Endothelial cell of umbilical vein (primary cell): ENCODE measurements around the gene PRMT1. TPM values are rescaled to one million over a fixed set of nuclear protein-coding genes. Genes with fewer than 3 reads are reported as not detected.

Source experiments
- BruUV-seq: library from RNA; stranded (reverse); fragments of 400-500 nt; replicated peaks from 2 replicates; lab custom pipeline; 2021; lab: Mats Ljungman, UMichigan
- CTCF ChIA-PET: fragments of 300-600, 350-600 bp; sonication (Branson Sonifier 250); formaldehyde crosslinking; loops from one replicate; lab custom pipeline; 2021; ENCODE audit warnings: antibody characterized with exemption, inconsistent platforms; lab: Charles Lee
- POLR2A ChIA-PET: fragments of 300-600, 350-600 bp; sonication (Branson Sonifier 250); formaldehyde crosslinking; loops from one replicate; lab custom pipeline; 2021; ENCODE audit warnings: antibody characterized with exemption, inconsistent platforms; lab: Charles Lee
- DNase-seq: peaks from one replicate; pipeline ENCODE4 v3.0.0-alpha.2; 2011; ENCODE audit warnings: low read depth, low spot score
- FAIRE-seq: peaks from 2 replicates; lab custom pipeline; 2011; peaks lifted over from hg19 to GRCh38; lab: Jason Lieb, UNC
- H2AFZ ChIP-seq: 2 replicates; pipeline ENCODE4 v1.6.0; 2012; ENCODE audit warnings: low read depth, low read length, control low read depth, inconsistent platforms
- H3K27ac ChIP-seq: 2 replicates; pipeline ENCODE4 v1.5.1; 2011; ENCODE audit warnings: low read depth, mild to moderate bottlenecking, control low read depth, low read length, moderate library complexity; ENCODE audit not compliant: insufficient read depth
- H3K27me3 ChIP-seq, 2 experiments: 2 replicates each; pipeline versions ENCODE4 v1.6.0 to v1.6.1; 2011; ENCODE audit warnings: low read length in 2 of 2, mixed read lengths in 1 of 2; ENCODE audit not compliant: control insufficient read depth in 2 of 2, insufficient read depth in 2 of 2
- H3K36me3 ChIP-seq, 2 experiments: 2 replicates in 1 of 2; 3 replicates in 1 of 2; pipeline ENCODE4 v1.5.1; 2011; ENCODE audit warnings: low read length in 2 of 2, mild to moderate bottlenecking in 1 of 2, moderate library complexity in 1 of 2; ENCODE audit not compliant: control insufficient read depth in 2 of 2, insufficient read depth in 2 of 2; ENCODE audit errors: extremely low read depth in 1 of 2
- H3K4me1 ChIP-seq: 3 replicates; pipeline ENCODE4 v1.5.1; 2011; ENCODE audit warnings: mild to moderate bottlenecking, low read length; ENCODE audit not compliant: control insufficient read depth, insufficient read depth; ENCODE audit errors: extremely low read depth
- H3K4me2 ChIP-seq: 2 replicates; pipeline ENCODE4 v1.6.1; 2011; ENCODE audit warnings: low read length, control low read depth, mixed read lengths; ENCODE audit not compliant: insufficient read depth
- H3K4me3 ChIP-seq, 3 experiments: fragments of 200-600 bp in 1 of 3; sonication (generic), shearing (Covaris generic) in 1 of 3; replicated peaks in 1 of 3; 2 replicates each; pipeline ENCODE4 v1.5.1; 2011 to 2016; ENCODE audit warnings: control low read depth in 3 of 3, low read length in 3 of 3, mild to moderate bottlenecking in 2 of 3, inconsistent platforms in 1 of 3, low read depth in 1 of 3, moderate library complexity in 1 of 3; ENCODE audit not compliant: insufficient read depth in 1 of 3
- H3K79me2 ChIP-seq: 2 replicates; pipeline ENCODE4 v1.6.0; 2012; ENCODE audit warnings: low read length, inconsistent platforms; ENCODE audit not compliant: control insufficient read depth, insufficient read depth
- H3K9ac ChIP-seq: replicated peaks from 2 replicates; pipeline ENCODE3; 2011; ENCODE audit warnings: low read length, control low read depth; ENCODE audit not compliant: insufficient read depth; ENCODE audit errors: extremely low read depth
- H3K9me1 ChIP-seq: replicated peaks from 3 replicates; pipeline ENCODE4 v1.6.0; 2011; ENCODE audit warnings: mild to moderate bottlenecking, low read length; ENCODE audit not compliant: control insufficient read depth, insufficient read depth; ENCODE audit errors: extremely low read depth
- H3K9me3 ChIP-seq: replicated peaks from 2 replicates; pipeline ENCODE4 v1.5.1; 2012; ENCODE audit warnings: low read length, inconsistent platforms; ENCODE audit not compliant: control insufficient read depth, insufficient read depth
- H4K20me1 ChIP-seq: replicated peaks from 2 replicates; pipeline ENCODE3; 2011; ENCODE audit warnings: mild to moderate bottlenecking, low read length; ENCODE audit not compliant: control insufficient read depth, insufficient read depth; ENCODE audit errors: extremely low read depth
- EZH2 ChIP-seq: IDR thresholded peaks from 2 replicates; pipeline ENCODE4 v1.6.1; 2012; ENCODE audit warnings: borderline replicate concordance, low read depth, mild to moderate bottlenecking, moderate library complexity, low read length, inconsistent platforms; ENCODE audit not compliant: severe bottlenecking
- FOS ChIP-seq: IDR thresholded peaks from 2 replicates; pipeline ENCODE4 v1.6.1; 2011; ENCODE audit warnings: mild to moderate bottlenecking, low read length, moderate library complexity, borderline replicate concordance; ENCODE audit not compliant: insufficient read depth
- JUN ChIP-seq: IDR thresholded peaks from 2 replicates; pipeline ENCODE4 v1.6.1; 2011; ENCODE audit warnings: borderline replicate concordance, low read depth; ENCODE audit not compliant: insufficient read length, insufficient read depth
- POLR2A ChIP-seq: IDR thresholded peaks from 2 replicates; pipeline ENCODE4 v1.6.1; 2012; ENCODE audit warnings: low read depth, mild to moderate bottlenecking, control low read depth, low read length
- POLR2AphosphoS5 ChIP-seq: IDR thresholded peaks from 2 replicates; pipeline ENCODE4 v1.6.1; 2012; ENCODE audit warnings: low read depth, mild to moderate bottlenecking, control low read depth, low read length, moderate library complexity; ENCODE audit not compliant: insufficient read depth
- dilution Hi-C: fragments of 300-500 bp; cut with MboI; formaldehyde crosslinking; loops from one replicate; pipeline ENCODE4 v1.15.0; 2019; ENCODE audit warnings: low sequenced_read_pairs; ENCODE audit not compliant: extremely low pct_ligation_motif_present
- intact Hi-C: fragments of 100-400 bp; cut with micrococcal nuclease; formaldehyde crosslinking; loops from one replicate; pipeline ENCODE4 v1.10.0; 2022
- polyA plus RNA-seq, 4 experiments: library from polyadenylated mRNA; depleted of rRNA in 3 of 4; stranded (reverse) in 3 of 4; unstranded in 1 of 4; fragments of >200 nt; gene quantifications; 2 replicates each; pipeline versions ENCODE4 v1.2.1 to v1.2.3, GENCODE V29; 2011 to 2012; ENCODE audit warnings: missing spikeins in 1 of 4
- total RNA-seq: library from RNA; stranded (reverse); gene quantifications from 2 replicates; pipeline ENCODE4 v1.2.3, GENCODE V29; 2021
- TF ChIP-seq, protein P1 (sequence below): IDR thresholded peaks from 2 replicates; pipeline ENCODE4 v1.6.1; 2011; ENCODE audit not compliant: insufficient read depth, insufficient read length

The PRMT1 gene
- total and polyA plus RNA-seq, 2 donors (not counting 3 experiments of a cell fraction or from before 2014, with no cell fraction given), result 242 to 542 TPM

DNA sequence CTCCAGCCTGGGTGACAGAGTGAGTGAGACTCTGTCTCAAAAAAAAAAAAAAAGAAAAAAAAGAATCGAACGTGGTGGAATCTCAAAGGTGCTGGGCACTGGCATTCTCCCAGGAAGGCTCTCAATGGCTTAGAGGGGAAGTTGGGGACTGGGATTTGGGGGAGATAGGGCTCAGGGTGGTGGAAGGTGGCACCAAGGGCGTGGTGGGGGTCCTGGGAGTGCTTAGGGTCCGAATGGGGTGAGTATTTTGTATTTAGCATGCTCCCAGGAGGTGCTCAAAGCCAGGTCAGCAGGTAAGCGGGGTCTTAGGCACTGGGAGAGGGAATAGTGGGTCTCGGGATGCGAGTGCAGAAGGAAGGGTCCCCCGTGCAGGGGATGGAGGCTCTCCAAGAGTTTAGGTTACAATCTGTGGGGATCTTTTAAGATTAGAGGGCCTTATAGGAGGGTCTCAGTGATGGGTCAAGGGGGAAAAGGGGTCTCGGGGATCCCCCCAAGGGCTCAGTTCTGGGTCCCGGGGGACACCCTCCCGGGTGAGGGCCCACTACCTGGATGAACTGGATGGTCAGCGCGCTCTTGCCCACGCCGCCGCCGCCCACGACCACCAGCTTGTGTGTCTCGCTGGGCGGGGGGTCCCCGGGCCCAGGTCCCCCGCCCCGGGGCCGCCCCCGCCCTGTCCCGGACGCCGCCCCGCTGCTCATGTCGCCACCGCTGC, 37.5 kb upstream of the PRMT1 start:
- dilution Hi-C loops (no loop called here), intact Hi-C loops (loop anchor here (1.0 to 5.0 kb wide), 11 partner anchors 26 to 289 kb away; partner anchors contain the start of genes AKT1S1, ALDH16A1, ATF5 and BCL2L12)
- no peak for FAIRE-seq

DNA sequence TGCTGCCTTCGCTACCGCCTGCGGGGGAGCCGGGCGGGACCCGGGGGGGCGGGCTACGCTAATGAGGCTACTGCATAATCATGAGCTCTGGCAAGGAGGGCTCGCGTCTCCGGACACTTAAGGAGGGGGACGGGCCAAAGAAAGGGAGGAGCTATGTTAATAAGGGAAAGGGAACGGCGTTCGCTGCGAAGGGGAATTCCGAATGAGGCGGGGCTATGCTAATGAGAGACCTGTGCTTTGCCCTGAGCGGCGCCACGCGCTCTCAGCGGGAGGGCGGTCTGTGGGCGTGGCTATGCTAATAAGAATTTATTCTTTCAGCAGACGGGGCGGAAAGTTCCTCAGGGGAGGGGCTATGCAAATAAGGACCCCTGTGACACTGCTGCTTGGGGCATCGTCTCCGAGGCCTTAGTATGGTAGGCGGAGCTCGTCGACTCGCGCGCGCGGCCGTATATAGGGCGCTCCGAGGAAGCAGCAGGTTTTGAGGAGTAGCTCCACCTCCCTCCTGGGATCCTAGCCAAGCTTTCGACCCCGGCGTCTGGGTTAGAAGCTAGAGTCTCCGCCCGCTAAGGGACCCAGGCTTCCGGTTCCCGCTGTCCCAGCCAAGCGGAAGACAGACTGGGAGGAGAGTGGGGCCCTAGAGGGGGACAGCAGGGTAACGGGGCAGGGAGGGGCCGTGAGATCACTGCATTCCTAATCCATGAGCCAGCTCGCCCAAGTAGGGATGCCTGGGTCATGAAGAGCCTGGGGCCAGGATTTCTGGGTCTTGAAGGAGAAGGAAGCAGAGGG, 36.8 kb upstream of the PRMT1 start, which contains the start of gene RRAS:
Gene RRAS, minus strand, starts transcription at position 31 of the 786 bp plus-strand sequence. CDS start 45 bp downstream, outside the sequence.
- no TSS peak for BruUV-seq
- POLR2A ChIA-PET, result interaction anchor here (0.5 to 1.9 kb wide), 17 partner anchors 9 to 375 kb away, joined by 3 to 15 read pairs (median 5); partner anchors contain the start of genes AP2A1, NOSIP, PRMT1 and RCN3
- Histone ChIP-seq H3K27ac (peak within 1 kb of the TSS; percentile 99), H3K9me1 (no peaks in the 10 kb centered on the region), H3K36me3 (peaks cover 0 to 1% of the 10 kb centered on the region in 2 experiments), H3K4me1 (peaks cover 33% of the 10 kb centered on the region), H3K9ac (peak within 1 kb of the TSS; percentile 99), H3K9me3 (no peaks in the 10 kb centered on the region), H3K79me2 (peaks cover 46% of the 10 kb centered on the region), H3K27me3 (no peaks in the 10 kb centered on the region), H3K4me3 (peak within 1 kb of the TSS; percentile 57 to 83 (median 72)), H3K4me2 (peak within 1 kb of the TSS; percentile 68), H2AFZ (no peak within 1 kb of the TSS), H4K20me1 (no peaks in the 10 kb centered on the region)
- FAIRE-seq (peak; percentile 100), DNase-seq (peak; percentile 100)
- intact Hi-C loops, result loop anchor here (1.0 to 5.0 kb wide), 11 partner anchors 25 to 288 kb away; partner anchors contain the start of genes AKT1S1, ALDH16A1, ATF5 and BCL2L12
- dilution Hi-C loops, result no loop called here
- CTCF ChIA-PET, result interaction anchor here (0.6 to 1.5 kb wide), 11 partner anchors 9 to 94 kb away, joined by 3 to 11 read pairs (median 4); no protein-coding TSS in a partner anchor
- peak; percentile 93 for TF ChIP-seq POLR2A
- TF ChIP-seq, protein P1, sequence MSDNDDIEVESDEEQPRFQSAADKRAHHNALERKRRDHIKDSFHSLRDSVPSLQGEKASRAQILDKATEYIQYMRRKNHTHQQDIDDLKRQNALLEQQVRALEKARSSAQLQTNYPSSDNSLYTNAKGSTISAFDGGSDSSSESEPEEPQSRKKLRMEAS, result no peak
- peak; percentile 93 for TF ChIP-seq POLR2AphosphoS5
- TF ChIP-seq JUN, result peak; percentile 81
- TF ChIP-seq FOS, result peak; percentile 82
- TF ChIP-seq EZH2, result no peak

More for the DNA sequence above, 37.5 kb upstream of the PRMT1 start:
- peaks cover 33% of the 10 kb centered on the region for H3K4me1 ChIP-seq
- H3K4me3 ChIP-seq, result peak overlapping the region; percentile 57 to 83 (median 72)
- H3K27me3 ChIP-seq, result no peaks in the 10 kb centered on the region
- H3K79me2 ChIP-seq, result peaks cover 38% of the 10 kb centered on the region
- ChIA-PET CTCF (interaction anchor here (0.7 to 1.5 kb wide), 8 partner anchors 8 to 42 kb away, joined by 3 to 11 read pairs (median 4); no protein-coding TSS in a partner anchor), POLR2A (interaction anchor here (0.5 to 1.9 kb wide), 11 partner anchors 8 to 152 kb away, joined by 3 to 15 read pairs (median 6); partner anchors contain the start of genes AP2A1, NOSIP, PRMT1 and RPL13A)
- no peaks in the 10 kb centered on the region for H3K9me1 ChIP-seq
- H2AFZ ChIP-seq, result no peak overlapping the region
- H4K20me1 ChIP-seq, result no peaks in the 10 kb centered on the region
- TSS peak; percentile 8 for BruUV-seq
- no peak for DNase-seq
- TF ChIP-seq POLR2AphosphoS5 (peak; percentile 50), EZH2 (no peak)
- no peaks in the 10 kb centered on the region for H3K9me3 ChIP-seq
- peak overlapping the region; percentile 80 for H3K9ac ChIP-seq
- peaks cover 0 to 2% of the 10 kb centered on the region in 2 experiments for H3K36me3 ChIP-seq
- H3K27ac ChIP-seq, result peak overlapping the region; percentile 56
- H3K4me2 ChIP-seq, result peak overlapping the region; percentile 60
